Right atrium auricular region (tissue), 2 donors: ENCODE measurements around the gene PPHLN1. TPM values are rescaled to one million over a fixed set of nuclear protein-coding genes. Genes with fewer than 3 reads are reported as not detected.
"Not testable (repeated sequence)": the region's sequence is repeated elsewhere in the genome, so short reads cannot be mapped to it uniquely, and the experiment has no call there.

Experiments
- DNase-seq: peaks from one replicate; pipeline ENCODE4 v3.0.0-alpha.2; 2019; ENCODE audit warnings: low spot score
- H3K27ac ChIP-seq, 2 donors: fragments of 200-600 bp; sonication (generic); 1 replicate in 1 of 2; 2 replicates in 1 of 2; pipeline ENCODE4 v1.5.1; 2016 to 2019
- H3K27me3 ChIP-seq, 2 donors: fragments of 200-600 bp; sonication (generic); one replicate each; pipeline versions ENCODE4 v1.5.1 to v1.6.0; 2017 to 2019
- H3K36me3 ChIP-seq: fragments of 200-600 bp; sonication (generic); one replicate; pipeline ENCODE4 v1.5.1; 2016
- H3K4me1 ChIP-seq, 2 donors: fragments of 200-600 bp; sonication (generic); one replicate each; pipeline versions ENCODE4 v1.5.1 to v1.6.0; 2017 to 2019
- H3K4me3 ChIP-seq, 2 donors: fragments of 200-600 bp; sonication (generic); 1 replicate in 1 of 2; 2 replicates in 1 of 2; pipeline ENCODE4 v1.5.1; 2017 to 2019; ENCODE audit warnings: mild to moderate bottlenecking in 1 of 2, moderate library complexity in 1 of 2
- H3K9me3 ChIP-seq, 2 donors: fragments of 200-600 bp; sonication (generic); one replicate each; pipeline ENCODE4 v1.5.1; 2019
- total RNA-seq, 2 donors: library from RNA; depleted of rRNA; stranded (reverse); fragments of >200 nt; gene quantifications; one replicate each; pipeline ENCODE4 v1.1.0, GENCODE V29; 2016
- TF ChIP-seq, protein P1 (sequence below), 2 donors: fragments of 200-600 bp; sonication (generic); IDR thresholded peaks; one replicate each; pipeline ENCODE4 v1.5.1; 2019; ENCODE audit warnings: antibody characterized with exemption in 2 of 2

The PPHLN1 gene
- total RNA-seq, 2 donors from 2014 or later = 36.6 to 46.6 TPM

DNA sequence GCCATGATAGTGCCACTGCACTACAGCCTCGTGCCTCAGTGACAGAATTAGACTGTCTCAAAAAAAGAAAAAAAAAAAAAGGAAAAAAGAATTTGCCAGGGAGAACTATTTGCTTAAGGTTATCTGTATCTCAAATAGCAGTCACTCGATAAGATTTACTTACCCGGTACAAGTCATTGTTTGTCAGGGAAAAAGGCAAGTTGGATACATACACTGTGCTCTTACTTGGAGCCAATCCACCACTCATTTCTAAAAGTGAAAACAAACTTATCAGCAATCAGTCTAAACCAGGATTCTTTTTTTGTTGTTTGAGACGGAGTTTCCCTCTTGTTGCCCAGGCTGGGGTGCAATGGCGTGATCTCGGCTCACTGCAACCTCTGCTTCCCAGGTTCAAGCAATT lies 2.1 kb upstream of the PPHLN1 start:
- Histone ChIP-seq H3K4me3 (no peak overlapping the region), H3K36me3 (no peaks in the 10 kb centered on the region), H3K4me1 (peaks cover 0 to 25% of the 10 kb centered on the region in 2 donors), H3K27ac (no peak overlapping the region), H3K9me3 (no peaks in the 10 kb centered on the region), H3K27me3 (no peaks in the 10 kb centered on the region)
- DNase-seq = no peak
- TF ChIP-seq, protein P1, sequence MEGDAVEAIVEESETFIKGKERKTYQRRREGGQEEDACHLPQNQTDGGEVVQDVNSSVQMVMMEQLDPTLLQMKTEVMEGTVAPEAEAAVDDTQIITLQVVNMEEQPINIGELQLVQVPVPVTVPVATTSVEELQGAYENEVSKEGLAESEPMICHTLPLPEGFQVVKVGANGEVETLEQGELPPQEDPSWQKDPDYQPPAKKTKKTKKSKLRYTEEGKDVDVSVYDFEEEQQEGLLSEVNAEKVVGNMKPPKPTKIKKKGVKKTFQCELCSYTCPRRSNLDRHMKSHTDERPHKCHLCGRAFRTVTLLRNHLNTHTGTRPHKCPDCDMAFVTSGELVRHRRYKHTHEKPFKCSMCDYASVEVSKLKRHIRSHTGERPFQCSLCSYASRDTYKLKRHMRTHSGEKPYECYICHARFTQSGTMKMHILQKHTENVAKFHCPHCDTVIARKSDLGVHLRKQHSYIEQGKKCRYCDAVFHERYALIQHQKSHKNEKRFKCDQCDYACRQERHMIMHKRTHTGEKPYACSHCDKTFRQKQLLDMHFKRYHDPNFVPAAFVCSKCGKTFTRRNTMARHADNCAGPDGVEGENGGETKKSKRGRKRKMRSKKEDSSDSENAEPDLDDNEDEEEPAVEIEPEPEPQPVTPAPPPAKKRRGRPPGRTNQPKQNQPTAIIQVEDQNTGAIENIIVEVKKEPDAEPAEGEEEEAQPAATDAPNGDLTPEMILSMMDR (IDR thresholded peaks at IDR 0.05) = no peak

DNA sequence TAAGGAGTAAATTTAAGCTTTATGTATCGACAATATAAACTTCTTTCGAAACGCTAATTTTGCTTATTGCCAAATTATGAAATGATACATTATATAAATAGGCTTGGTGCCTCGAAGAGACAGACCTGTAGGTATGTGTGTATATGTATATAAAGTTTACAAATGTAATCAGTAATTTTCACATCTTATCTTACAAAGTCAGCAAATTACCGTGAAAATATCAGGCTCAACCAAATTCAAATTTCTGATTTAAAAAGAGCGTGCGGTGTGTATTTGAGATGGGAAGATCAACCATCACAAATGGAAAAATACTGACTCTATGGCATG lies 678 bp upstream of the PPHLN1 start:
- H3K27ac ChIP-seq = peak overlapping the region; percentile 84 to 89
- H3K9me3 ChIP-seq = no peaks in the 10 kb centered on the region
- H3K36me3 ChIP-seq = no peaks in the 10 kb centered on the region
- TF ChIP-seq, protein P1 (IDR thresholded peaks at IDR 0.05) = no peak
- H3K4me1 ChIP-seq = peaks cover 0 to 25% of the 10 kb centered on the region in 2 donors
- H3K4me3 ChIP-seq = peak overlapping the region; percentile 74 to 96
- H3K27me3 ChIP-seq = no peaks in the 10 kb centered on the region
- no peak for DNase-seq

DNA sequence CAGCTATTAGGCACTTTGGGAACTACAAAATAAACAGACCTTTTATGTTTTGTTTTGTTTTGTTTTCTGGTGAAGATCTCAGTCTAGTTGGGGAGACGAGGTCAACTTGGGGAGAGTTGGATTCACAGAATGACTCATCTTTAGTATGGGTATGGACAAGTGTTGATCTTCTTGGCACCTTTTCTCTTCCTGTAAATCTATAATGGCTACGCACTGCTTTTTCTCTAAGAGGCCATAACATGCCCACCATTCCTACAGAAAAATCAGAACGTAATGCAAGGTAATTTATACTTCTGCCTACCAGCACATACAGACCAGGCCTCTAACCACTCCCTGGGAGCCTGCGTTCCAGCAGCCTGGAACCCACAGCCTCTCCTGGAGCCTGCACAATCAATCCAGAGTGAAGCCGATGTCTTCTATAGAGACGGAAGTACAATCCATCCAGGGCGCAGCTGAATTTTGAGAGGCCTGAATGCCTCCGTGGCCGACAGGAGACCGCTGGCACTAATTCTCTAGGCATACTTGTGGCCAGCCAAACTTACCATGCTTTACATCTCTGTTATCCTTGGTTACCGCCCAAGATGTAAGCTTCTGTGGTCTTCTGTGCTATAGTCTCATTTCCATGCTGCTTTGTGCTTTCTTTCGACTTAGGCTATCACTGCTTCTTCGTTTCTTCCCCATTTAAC lies 717 bp downstream of the PPHLN1 start:
- no peak for DNase-seq
- Histone ChIP-seq H3K4me3 (peak overlapping the region; percentile 74 to 96), H3K4me1 (peaks cover 0 to 25% of the 10 kb centered on the region in 2 donors), H3K27ac (peak overlapping the region; percentile 84 to 89), H3K27me3 (no peaks in the 10 kb centered on the region), H3K9me3 (no peaks in the 10 kb centered on the region), H3K36me3 (no peaks in the 10 kb centered on the region)
- TF ChIP-seq, protein P1 (IDR thresholded peaks at IDR 0.05) = no peak

DNA sequence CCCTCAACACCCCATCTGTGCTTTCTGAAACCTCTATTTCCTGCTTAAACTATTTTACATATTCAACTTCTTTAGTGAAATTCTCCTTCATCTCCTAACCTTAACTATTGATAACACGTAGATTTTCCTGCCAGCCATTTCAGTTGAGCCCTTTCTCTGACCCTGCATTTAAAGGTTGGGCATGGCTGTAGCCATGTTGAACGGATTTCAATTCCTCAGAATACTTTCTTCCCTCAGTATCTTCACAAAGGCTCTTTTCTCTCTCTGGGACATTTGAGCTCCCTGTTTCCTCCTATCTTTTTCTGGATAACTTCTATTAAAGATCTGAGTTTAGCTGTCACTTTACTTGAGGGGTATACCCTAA lies 1.2 kb downstream of the PPHLN1 start:
- Histone ChIP-seq H3K4me1 (peaks cover 0 to 25% of the 10 kb centered on the region in 2 donors), H3K9me3 (no peaks in the 10 kb centered on the region), H3K36me3 (no peaks in the 10 kb centered on the region), H3K27ac (no peak overlapping the region), H3K4me3 (peak overlapping the region in 1 of 2 donors; percentile 74), H3K27me3 (no peaks in the 10 kb centered on the region)
- no peak for DNase-seq
- TF ChIP-seq, protein P1 (IDR thresholded peaks at IDR 0.05) = no peak

DNA sequence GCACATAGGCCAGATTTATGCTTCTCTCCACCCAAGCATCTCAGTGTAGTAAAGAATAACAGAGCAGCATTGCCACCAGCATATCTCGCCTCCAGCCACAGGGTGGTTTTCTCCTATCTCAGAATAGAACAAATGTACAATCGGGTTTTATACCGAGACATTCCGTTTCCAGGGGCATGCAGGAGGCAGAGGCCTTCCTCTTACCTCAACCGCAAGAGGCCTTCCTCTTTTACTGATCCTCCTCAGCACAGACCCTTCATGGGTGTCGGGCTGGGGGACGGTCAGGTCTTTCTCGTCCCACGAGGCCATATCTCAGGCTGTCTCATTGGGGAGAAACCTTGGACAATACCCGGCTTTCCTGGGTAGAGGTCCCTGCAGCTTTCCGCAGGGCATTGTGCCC lies 4.1 kb downstream of the PPHLN1 start:
- H3K4me3 ChIP-seq, H3K27ac ChIP-seq, H3K36me3 ChIP-seq, H3K27me3 ChIP-seq, H3K9me3 ChIP-seq, DNase-seq: not testable (repeated sequence)
- peaks cover 0 to 22% of the 10 kb centered on the region in 2 donors for H3K4me1 ChIP-seq

DNA sequence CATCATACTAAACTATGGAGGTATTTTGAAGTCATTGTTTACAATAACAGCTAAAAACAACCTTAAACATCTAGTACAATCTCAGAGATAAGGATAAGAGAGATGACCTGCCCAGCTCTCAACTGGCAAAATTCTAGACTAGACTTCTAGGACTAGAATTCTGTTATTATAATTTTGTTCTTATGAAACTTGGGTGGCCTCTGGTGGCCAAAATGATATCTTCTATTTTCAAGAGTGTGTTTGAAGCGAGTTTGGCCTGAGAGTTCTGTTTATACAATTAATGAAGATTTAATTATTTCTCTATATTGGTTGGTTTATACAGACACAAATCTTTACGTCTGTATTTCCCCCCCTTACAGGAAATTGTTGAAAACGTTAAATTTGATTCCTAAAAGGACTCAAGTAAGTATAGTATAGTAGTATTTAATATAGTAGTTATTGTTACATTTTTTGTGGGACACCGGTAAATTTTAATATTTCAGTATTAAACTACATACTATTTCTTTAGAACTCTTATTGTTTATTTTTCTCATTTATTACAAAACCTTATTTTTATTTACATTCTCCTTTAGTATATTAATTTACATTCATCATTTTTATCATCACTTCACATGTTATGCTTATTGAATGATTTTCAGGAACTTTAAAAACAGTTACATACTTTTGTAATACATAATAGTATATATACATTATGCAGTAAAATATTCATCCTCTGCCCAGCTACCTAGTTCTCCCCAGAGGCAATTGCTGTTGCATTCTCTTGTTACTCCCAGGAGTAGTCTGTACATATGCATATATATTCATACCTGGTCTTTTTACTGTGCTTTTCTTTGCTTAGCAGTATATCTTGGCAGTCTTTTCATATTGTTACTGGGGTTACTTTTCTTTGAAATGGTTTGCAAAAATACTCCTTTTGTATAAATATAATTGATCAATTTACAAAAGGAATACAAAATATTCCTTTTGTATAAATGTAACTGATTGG lies 6.6 kb downstream of the PPHLN1 start:
- no peak overlapping the region for H3K4me3 ChIP-seq
- H3K9me3 ChIP-seq = no peaks in the 10 kb centered on the region
- peaks cover 0 to 7% of the 10 kb centered on the region in 2 donors for H3K4me1 ChIP-seq
- no peak overlapping the region for H3K27ac ChIP-seq
- H3K36me3 ChIP-seq = peaks cover 15% of the 10 kb centered on the region
- TF ChIP-seq, protein P1 (IDR thresholded peaks at IDR 0.05) = peak; percentile 31 to 77
- DNase-seq = no peak
- H3K27me3 ChIP-seq = no peaks in the 10 kb centered on the region
